WERI-Rb-1 (cell line): Measurements from ENCODE around the gene PRPH2.
A peak's percentile ranks its signal among the peaks of the same experiment; 100 is the strongest.
"Not testable (repeated sequence)": the region's sequence is repeated elsewhere in the genome, so short reads cannot be mapped to it uniquely, and the experiment has no call there.

ENCODE experiments used
- DNase-seq: peaks from one replicate; pipeline ENCODE4 v3.0.0-alpha.2; 2020
- H3K27ac ChIP-seq: fragments of 250-450 bp; sonication (Bioruptor Pico); 2 replicates; pipeline ENCODE4 v1.5.1; 2020; ENCODE audit warnings: mild to moderate bottlenecking, moderate library complexity
- H3K27me3 ChIP-seq: fragments of 250-450 bp; sonication (Bioruptor Pico); 2 replicates; pipeline ENCODE4 v1.5.1; 2021; ENCODE audit warnings: mild to moderate bottlenecking, low read depth, moderate library complexity; ENCODE audit not compliant: insufficient read depth, severe bottlenecking
- H3K36me3 ChIP-seq: fragments of 250-450 bp; sonication (Bioruptor Pico); 2 replicates; pipeline ENCODE4 v1.5.1; 2020; ENCODE audit warnings: mild to moderate bottlenecking, moderate library complexity
- H3K4me3 ChIP-seq: 2 replicates; pipeline ENCODE4 v1.5.1; 2011; ENCODE audit warnings: low read depth, mild to moderate bottlenecking, control low read depth, low read length
- H3K9me3 ChIP-seq: fragments of 250-450 bp; sonication (Bioruptor Pico); 2 replicates; pipeline ENCODE4 v1.5.1; 2021; ENCODE audit warnings: mild to moderate bottlenecking, moderate library complexity; ENCODE audit not compliant: severe bottlenecking
- CTCF ChIP-seq: IDR thresholded peaks from 2 replicates; pipeline ENCODE4 v1.5.1; 2011; ENCODE audit warnings: low read depth, mild to moderate bottlenecking, control low read depth, inconsistent platforms, low read length

Gene PRPH2

GRCh38 chr6:42735976-42736375 lies 13.6 kb upstream of the PRPH2 start:
- peaks cover 14% of the 10 kb centered on the region for H3K9me3 ChIP-seq
- H3K27me3 ChIP-seq = no peaks in the 10 kb centered on the region
- no peak overlapping the region for H3K4me3 ChIP-seq
- no peaks in the 10 kb centered on the region for H3K36me3 ChIP-seq
- peak; percentile 74 for DNase-seq
- no peak for TF ChIP-seq CTCF
- peak overlapping the region; percentile 17 for H3K27ac ChIP-seq

DNA sequence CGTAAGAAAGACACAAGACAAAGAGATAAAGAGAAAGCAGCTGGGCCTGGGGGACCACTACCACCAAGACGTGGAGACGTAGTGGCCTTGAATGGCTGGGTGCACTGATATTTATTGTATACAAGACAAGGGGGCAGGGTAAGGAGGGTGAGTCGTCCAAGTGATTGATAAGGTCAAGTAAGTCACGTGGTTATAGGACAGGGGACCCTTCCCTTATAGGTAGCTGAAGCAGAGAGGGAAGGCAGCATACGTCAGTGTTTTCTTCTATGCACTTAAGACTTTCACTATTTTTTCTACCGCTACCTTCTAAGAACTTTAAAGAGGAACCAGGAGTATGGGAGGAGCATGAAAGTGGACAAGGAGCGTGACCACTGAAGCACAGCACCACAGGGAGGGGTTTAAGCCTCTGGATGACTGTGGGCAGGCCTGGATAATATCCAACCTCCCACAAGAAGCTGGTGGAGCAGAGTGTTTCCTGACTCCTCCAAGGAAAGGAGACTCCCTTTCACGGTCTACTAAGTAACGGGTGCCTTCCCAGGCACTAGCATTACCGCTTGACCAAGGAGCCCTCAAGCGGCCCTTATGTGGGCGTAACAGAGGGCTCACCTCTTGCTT lies 11.6 kb upstream of the PRPH2 start:
- not testable (repeated sequence) for H3K36me3 ChIP-seq, H3K27ac ChIP-seq, DNase-seq, H3K27me3 ChIP-seq, H3K4me3 ChIP-seq
- peaks cover 14% of the 10 kb centered on the region for H3K9me3 ChIP-seq

DNA sequence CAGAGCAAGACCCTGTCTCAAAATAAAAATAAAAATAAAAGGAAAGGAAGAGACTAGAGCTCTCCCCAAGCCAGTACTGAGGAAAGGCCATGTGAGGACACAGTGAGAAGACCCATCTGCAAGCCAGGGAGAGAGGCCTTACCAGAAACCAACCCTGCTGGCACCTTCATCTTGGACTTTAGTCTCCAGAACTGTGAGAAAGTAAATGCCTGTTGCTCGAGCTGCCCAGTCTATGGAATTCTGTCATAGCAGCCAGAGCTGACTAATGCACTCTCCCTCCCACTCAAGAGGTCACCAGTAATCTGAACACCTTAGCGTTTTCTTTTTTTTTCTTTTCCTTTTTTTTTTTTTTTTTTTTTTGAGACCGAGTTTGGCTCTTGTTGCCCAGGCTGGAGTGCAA lies 7.3 kb upstream of the PRPH2 start:
- no peak for TF ChIP-seq CTCF

DNA sequence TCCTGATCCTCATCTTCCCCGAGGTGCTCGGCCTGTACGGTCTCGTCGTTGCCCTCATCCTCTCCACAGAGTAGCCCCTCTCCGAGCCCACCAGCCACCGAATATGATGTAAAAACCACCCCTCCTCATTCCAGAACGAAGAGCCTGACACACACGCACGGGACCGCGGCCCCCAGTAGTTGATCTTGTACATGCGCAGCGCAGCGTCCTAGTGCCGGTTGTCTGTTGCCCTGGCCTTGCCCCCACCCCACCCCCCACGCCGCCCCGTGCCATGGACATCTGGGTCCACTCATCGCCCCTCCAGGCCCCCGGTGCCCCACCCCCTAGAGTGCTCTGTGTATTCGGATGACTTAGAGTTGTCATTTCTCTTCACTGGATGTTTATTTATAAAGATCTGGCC lies 5.2 kb upstream of the PRPH2 start:
- no peaks in the 10 kb centered on the region for H3K36me3 ChIP-seq
- H3K4me3 ChIP-seq = peak overlapping the region; percentile 60
- peaks cover 11% of the 10 kb centered on the region for H3K9me3 ChIP-seq
- TF ChIP-seq CTCF = no peak
- DNase-seq = peak; percentile 70
- H3K27ac ChIP-seq = peak overlapping the region; percentile 76
- no peaks in the 10 kb centered on the region for H3K27me3 ChIP-seq

More for the DNA sequence above, 7.3 kb upstream of the PRPH2 start:
- H3K9me3 ChIP-seq = peaks cover 14% of the 10 kb centered on the region
- DNase-seq = no peak
- no peak overlapping the region for H3K27ac ChIP-seq
- no peaks in the 10 kb centered on the region for H3K36me3 ChIP-seq
- no peaks in the 10 kb centered on the region for H3K27me3 ChIP-seq
- no peak overlapping the region for H3K4me3 ChIP-seq

DNA sequence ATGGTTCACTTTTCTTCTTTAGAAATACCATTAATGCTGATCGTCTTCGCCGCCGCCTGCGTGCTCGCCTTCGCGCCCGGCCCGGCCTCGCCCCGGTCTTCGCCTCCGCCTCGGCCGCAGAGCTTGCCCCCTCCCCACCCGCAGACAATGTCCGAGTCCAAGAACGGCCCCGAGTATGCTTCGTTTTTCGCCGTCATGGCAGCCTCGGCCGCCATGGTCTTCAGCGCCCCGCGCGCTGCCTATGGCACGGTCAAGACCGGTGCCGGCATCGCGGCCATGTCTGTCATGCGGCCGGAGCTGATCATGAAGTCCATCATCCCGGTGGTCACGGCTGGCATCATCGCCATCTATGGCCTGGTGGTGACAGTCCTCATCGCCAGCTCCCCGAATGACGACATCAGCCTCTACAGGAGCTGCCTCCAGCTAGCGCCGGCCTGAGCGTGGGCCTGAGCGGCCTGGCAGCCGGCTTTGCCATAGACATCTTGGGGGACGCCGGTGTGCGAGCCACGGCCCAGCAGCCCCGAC lies 4.8 kb upstream of the PRPH2 start:
- Histone ChIP-seq H3K27ac (peak overlapping the region; percentile 76), H3K4me3 (peak overlapping the region; percentile 60), H3K36me3 (peaks cover 2% of the 10 kb centered on the region; the same call in 1 of the 2 replicates), H3K9me3 (peaks cover 6% of the 10 kb centered on the region), H3K27me3 (no peaks in the 10 kb centered on the region)
- DNase-seq = peak; percentile 78
- no peak for TF ChIP-seq CTCF

DNA sequence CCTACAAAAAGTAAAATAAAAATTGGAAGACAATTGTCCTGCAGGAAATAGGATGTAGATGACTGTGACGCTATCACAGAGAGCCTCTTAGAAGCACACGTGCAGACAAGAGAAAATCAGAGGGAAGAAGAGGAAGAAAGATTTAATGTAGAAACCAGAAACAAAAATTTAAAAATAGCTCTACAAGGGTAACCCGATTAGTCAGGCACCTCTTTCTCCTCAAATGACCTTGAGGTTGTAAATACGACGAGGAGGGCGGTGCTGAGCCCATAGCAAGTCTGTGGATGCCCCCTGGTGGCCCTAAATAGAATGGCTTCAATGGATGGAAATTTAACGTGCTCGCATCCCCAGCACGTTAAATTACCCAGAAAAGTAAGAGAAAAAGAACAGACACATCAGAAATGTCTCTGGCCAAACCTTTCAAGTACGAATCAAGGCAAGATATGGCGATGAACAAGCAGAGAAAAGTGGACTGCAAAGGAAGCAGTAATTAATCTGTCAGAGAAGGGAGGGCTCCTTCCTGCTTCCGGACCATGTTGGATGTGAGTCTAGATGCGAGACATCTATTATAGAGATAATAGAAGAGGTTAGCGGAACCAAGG lies 4.2 kb upstream of the PRPH2 start:
- Histone ChIP-seq H3K27ac (peak overlapping the region; percentile 76), H3K9me3 (peaks cover under 1% of the 10 kb centered on the region), H3K36me3 (peaks cover 8% of the 10 kb centered on the region), H3K27me3 (no peaks in the 10 kb centered on the region), H3K4me3 (peak overlapping the region; percentile 60)
- TF ChIP-seq CTCF = peak; percentile 84
- peak; percentile 89 for DNase-seq
